H9 (cell line): ENCODE data around the gene ALDH1L1. TPM values are rescaled to one million over a fixed set of nuclear protein-coding genes. Genes with fewer than 3 reads are reported as not detected.

Experiments
- DNase-seq: peaks from one replicate; pipeline ENCODE4 v3.0.0-alpha.2; 2017
- H2AFZ ChIP-seq: one replicate; pipeline ENCODE4 v1.6.1; 2013; ENCODE audit warnings: mild to moderate bottlenecking, low read length, control low read depth, moderate library complexity
- H2AK5ac ChIP-seq: 2 replicates; pipeline ENCODE4 v1.6.1; 2013; ENCODE audit warnings: low read length, control low read depth, mixed read lengths; ENCODE audit not compliant: insufficient read length
- H2BK120ac ChIP-seq: one replicate; pipeline ENCODE4 v1.6.1; 2013; ENCODE audit warnings: low read depth, mild to moderate bottlenecking, low read length, control low read depth, inconsistent platforms; ENCODE audit not compliant: poor library complexity, severe bottlenecking
- H2BK12ac ChIP-seq: 2 replicates; pipeline ENCODE4 v1.6.1; 2013; ENCODE audit warnings: low read length, control low read depth, mixed read lengths, low read depth; ENCODE audit not compliant: insufficient read length
- H2BK15ac ChIP-seq: 2 replicates; pipeline ENCODE4 v1.6.1; 2013; ENCODE audit warnings: low read depth, low read length, control low read depth
- H2BK20ac ChIP-seq: one replicate; pipeline ENCODE4 v1.6.1; 2013; ENCODE audit warnings: low read depth, mild to moderate bottlenecking, low read length, control low read depth, inconsistent platforms; ENCODE audit not compliant: poor library complexity, severe bottlenecking
- H2BK5ac ChIP-seq: 2 replicates; pipeline ENCODE4 v1.6.1; 2013; ENCODE audit warnings: low read length, control low read depth, mixed read lengths; ENCODE audit not compliant: insufficient read length
- H3K14ac ChIP-seq: 2 replicates; pipeline ENCODE4 v1.6.1; 2013; ENCODE audit warnings: low read length, control low read depth; ENCODE audit not compliant: insufficient read depth
- H3K18ac ChIP-seq: 2 replicates; pipeline ENCODE4 v1.6.1; 2013; ENCODE audit warnings: low read depth, mild to moderate bottlenecking, mixed read lengths, low read length, control low read depth; ENCODE audit not compliant: insufficient read length
- H3K23ac ChIP-seq: 2 replicates; pipeline ENCODE4 v1.6.1; 2013; ENCODE audit warnings: low read length, control low read depth, mixed read lengths, low read depth; ENCODE audit not compliant: insufficient read length
- H3K23me2 ChIP-seq: 2 replicates; pipeline ENCODE4 v1.6.1; 2013; ENCODE audit warnings: low read depth, mild to moderate bottlenecking, mixed read lengths, low read length, control low read depth; ENCODE audit not compliant: insufficient read length, poor library complexity, severe bottlenecking
- H3K27ac ChIP-seq: 2 replicates; pipeline ENCODE4 v1.5.1; 2013; ENCODE audit warnings: low read length, control low read depth, mixed read lengths, low read depth; ENCODE audit not compliant: insufficient read length
- H3K27me3 ChIP-seq: 2 replicates; pipeline ENCODE4 v1.6.1; 2013; ENCODE audit warnings: low read length, control low read depth, inconsistent platforms; ENCODE audit not compliant: insufficient read depth
- H3K4ac ChIP-seq: 2 replicates; pipeline ENCODE4 v1.6.1; 2013; ENCODE audit warnings: low read depth, mild to moderate bottlenecking, control low read depth, inconsistent platforms, low read length, moderate library complexity
- H3K4me1 ChIP-seq: 2 replicates; pipeline ENCODE4 v1.6.1; 2013; ENCODE audit warnings: low read length, control low read depth, inconsistent platforms; ENCODE audit not compliant: insufficient read depth
- H3K4me2 ChIP-seq: 2 replicates; pipeline ENCODE4 v1.6.1; 2013; ENCODE audit warnings: low read length, control low read depth, mixed read lengths; ENCODE audit not compliant: insufficient read length, insufficient read depth
- H3K56ac ChIP-seq: 2 replicates; pipeline ENCODE4 v1.6.1; 2013; ENCODE audit warnings: low read depth, mild to moderate bottlenecking, mixed read lengths, low read length, control low read depth; ENCODE audit not compliant: insufficient read length
- H3K79me1 ChIP-seq: 2 replicates; pipeline ENCODE4 v1.6.1; 2013; ENCODE audit warnings: low read depth, mild to moderate bottlenecking, moderate library complexity, low read length, control low read depth, inconsistent platforms; ENCODE audit not compliant: insufficient read depth, poor library complexity, severe bottlenecking
- H3K79me2 ChIP-seq: 2 replicates; pipeline ENCODE4 v1.6.1; 2013; ENCODE audit warnings: low read length, control low read depth, inconsistent platforms; ENCODE audit not compliant: insufficient read depth
- H3K9ac ChIP-seq: 2 replicates; pipeline ENCODE4 v1.6.1; 2013; ENCODE audit warnings: low read length, control low read depth, mixed read lengths; ENCODE audit not compliant: insufficient read length; ENCODE audit errors: extremely low read depth
- H3K9me3 ChIP-seq: one replicate; pipeline ENCODE4 v1.6.1; 2013; ENCODE audit warnings: low read depth, low read length, inconsistent platforms; ENCODE audit not compliant: control insufficient read depth
- H3T11ph ChIP-seq: one replicate; pipeline ENCODE4 v1.6.1; 2013; ENCODE audit warnings: mild to moderate bottlenecking, low read length, control low read depth, inconsistent platforms
- H4K20me1 ChIP-seq: one replicate; pipeline ENCODE4 v1.6.1; 2013; ENCODE audit not compliant: control insufficient read depth, insufficient read length, insufficient read depth
- H4K5ac ChIP-seq: 2 replicates; pipeline ENCODE4 v1.6.1; 2013; ENCODE audit warnings: low read depth, mild to moderate bottlenecking, mixed read lengths, low read length, control low read depth; ENCODE audit not compliant: insufficient read length
- H4K8ac ChIP-seq: replicated peaks from 2 replicates; pipeline ENCODE4 v1.6.1; 2013; ENCODE audit warnings: low read length, control low read depth, mixed read lengths, low read depth; ENCODE audit not compliant: insufficient read length
- H4K91ac ChIP-seq: 2 replicates; pipeline ENCODE4 v1.6.1; 2013; ENCODE audit warnings: low read depth, mild to moderate bottlenecking, moderate library complexity, mixed read lengths, low read length, control low read depth; ENCODE audit not compliant: insufficient read length
- H3K27ac Mint-ChIP-seq, 3 experiments: 2 replicates in 2 of 3; 3 replicates in 1 of 3; pipeline ENCODE4 v1.8.0; 2020 to 2021; ENCODE audit warnings: mixed read lengths in 3 of 3, mild to moderate bottlenecking in 1 of 3, moderate library complexity in 1 of 3
- H3K27me3 Mint-ChIP-seq: 2 replicates; pipeline ENCODE4 v1.8.0; 2021; ENCODE audit warnings: low read depth, mild to moderate bottlenecking, moderate library complexity, mixed read lengths
- H3K36me3 Mint-ChIP-seq, 3 experiments: 2 replicates in 2 of 3; 3 replicates in 1 of 3; pipeline ENCODE4 v1.8.0; 2020 to 2021; ENCODE audit warnings: low read depth in 3 of 3, mixed read lengths in 3 of 3; ENCODE audit not compliant: insufficient read depth in 1 of 3
- H3K4me1 Mint-ChIP-seq, 2 experiments: 2 replicates each; pipeline ENCODE4 v1.8.0; 2020; ENCODE audit warnings: mixed read lengths in 2 of 2
- H3K4me3 Mint-ChIP-seq, 2 experiments: 2 replicates in 1 of 2; 3 replicates in 1 of 2; pipeline ENCODE4 v1.8.0; 2020 to 2021; ENCODE audit warnings: mild to moderate bottlenecking in 2 of 2, mixed read lengths in 2 of 2, moderate library complexity in 1 of 2
- H3K9me3 Mint-ChIP-seq, 2 experiments: 2 replicates in 1 of 2; 3 replicates in 1 of 2; pipeline ENCODE4 v1.8.0; 2020; ENCODE audit warnings: mild to moderate bottlenecking in 2 of 2, mixed read lengths in 2 of 2, moderate library complexity in 1 of 2
- WGBS: extraction: QIAGEN DNeasy Blood & Tissue Kit; methylation state at CpG from one replicate; pipeline ENCODE4 v1.1.7; 2013; ENCODE audit warnings: missing lambda C conversion rate, low lambda C conversion rate, mixed read lengths; ENCODE audit not compliant: insufficient read length; ENCODE audit errors: extremely low coverage; 5-methylcytosine and 5-hydroxymethylcytosine counted together
- total RNA-seq: library from RNA; stranded (reverse); gene quantifications from 2 replicates; pipeline ENCODE4 v1.2.1, GENCODE V29; 2021
- TF ChIP-seq, protein P1 (sequence below): fragments of 200-600 bp; sonication (generic); conservative IDR thresholded peaks from 3 replicates; pipeline ENCODE4 v1.8.0; 2021; ENCODE audit warnings: antibody characterized with exemption, mild to moderate bottlenecking

ALDH1L1 gene
- total RNA-seq, 1 experiment from 2014 or later, result 0.90 TPM

DNA sequence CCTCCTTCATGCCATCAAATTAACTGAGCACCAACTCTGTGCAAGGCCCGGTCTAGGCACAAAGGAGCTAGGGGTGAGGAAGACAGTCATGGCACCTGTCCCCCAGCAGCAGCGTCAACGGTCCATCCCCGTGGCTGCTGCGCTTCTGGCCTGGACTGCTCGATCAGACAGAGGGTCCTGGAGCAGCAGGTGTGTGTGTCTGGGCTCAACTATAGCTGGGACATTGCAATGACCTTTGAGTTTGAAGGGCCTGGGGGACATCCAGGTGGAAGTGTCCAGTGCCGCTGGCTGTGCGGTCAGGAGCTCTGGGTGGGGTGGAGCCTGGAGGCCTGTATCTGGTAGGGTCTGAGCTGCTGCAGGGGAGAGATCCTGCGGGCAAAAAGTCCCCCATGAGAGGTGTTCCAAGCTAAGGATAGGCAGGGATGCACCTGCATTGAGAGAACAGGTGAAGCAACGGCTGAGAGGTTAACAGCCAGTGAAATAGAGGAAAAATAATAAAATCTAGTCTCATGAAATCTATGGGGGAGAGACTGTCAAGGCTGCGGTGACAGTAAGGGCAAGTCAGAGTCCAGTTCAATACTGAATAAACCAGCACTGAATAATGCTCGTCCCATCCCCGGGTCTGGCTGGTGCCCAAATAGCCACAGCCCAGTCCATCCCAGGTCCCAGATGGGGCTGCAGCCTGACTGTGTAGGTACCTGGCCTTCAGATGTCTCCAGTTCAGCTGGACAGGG is 71.1 kb downstream of the ALDH1L1 start:
- no peak overlapping the region for H2BK5ac ChIP-seq
- no peak overlapping the region for H3K4me3 Mint-ChIP-seq
- H3K4me1 Mint-ChIP-seq, result no peaks in the 10 kb centered on the region
- H3K23me2 ChIP-seq, result no peaks in the 10 kb centered on the region
- no peaks in the 10 kb centered on the region; the same call in 1 of the 2 replicates for H3K27me3 Mint-ChIP-seq
- H3K9ac ChIP-seq, result no peak overlapping the region
- H3K56ac ChIP-seq, result no peak overlapping the region
- H3K4me2 ChIP-seq, result no peak overlapping the region
- no peaks in the 10 kb centered on the region for H3K9me3 ChIP-seq
- H2BK15ac ChIP-seq, result no peak overlapping the region
- H3K27me3 ChIP-seq, result no peaks in the 10 kb centered on the region
- H2AK5ac ChIP-seq, result no peak overlapping the region
- no peak overlapping the region for H2BK120ac ChIP-seq
- no peak overlapping the region for H2BK20ac ChIP-seq
- no peak overlapping the region; a peak in 1 of 7 replicates for H3K27ac Mint-ChIP-seq
- H2BK12ac ChIP-seq, result no peak overlapping the region
- H4K8ac ChIP-seq, result no peak overlapping the region
- DNase-seq, result no peak
- H3T11ph ChIP-seq, result no peak overlapping the region
- no peak overlapping the region; the same call in 1 of the 2 replicates for H3K14ac ChIP-seq
- no peaks in the 10 kb centered on the region for H3K79me1 ChIP-seq
- TF ChIP-seq, protein P1, sequence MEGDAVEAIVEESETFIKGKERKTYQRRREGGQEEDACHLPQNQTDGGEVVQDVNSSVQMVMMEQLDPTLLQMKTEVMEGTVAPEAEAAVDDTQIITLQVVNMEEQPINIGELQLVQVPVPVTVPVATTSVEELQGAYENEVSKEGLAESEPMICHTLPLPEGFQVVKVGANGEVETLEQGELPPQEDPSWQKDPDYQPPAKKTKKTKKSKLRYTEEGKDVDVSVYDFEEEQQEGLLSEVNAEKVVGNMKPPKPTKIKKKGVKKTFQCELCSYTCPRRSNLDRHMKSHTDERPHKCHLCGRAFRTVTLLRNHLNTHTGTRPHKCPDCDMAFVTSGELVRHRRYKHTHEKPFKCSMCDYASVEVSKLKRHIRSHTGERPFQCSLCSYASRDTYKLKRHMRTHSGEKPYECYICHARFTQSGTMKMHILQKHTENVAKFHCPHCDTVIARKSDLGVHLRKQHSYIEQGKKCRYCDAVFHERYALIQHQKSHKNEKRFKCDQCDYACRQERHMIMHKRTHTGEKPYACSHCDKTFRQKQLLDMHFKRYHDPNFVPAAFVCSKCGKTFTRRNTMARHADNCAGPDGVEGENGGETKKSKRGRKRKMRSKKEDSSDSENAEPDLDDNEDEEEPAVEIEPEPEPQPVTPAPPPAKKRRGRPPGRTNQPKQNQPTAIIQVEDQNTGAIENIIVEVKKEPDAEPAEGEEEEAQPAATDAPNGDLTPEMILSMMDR, result no peak
- no peak overlapping the region for H4K91ac ChIP-seq
- no peak overlapping the region for H4K5ac ChIP-seq
- H3K36me3 Mint-ChIP-seq, result no peaks in the 10 kb centered on the region
- H2AFZ ChIP-seq, result no peak overlapping the region
- H3K18ac ChIP-seq, result no peak overlapping the region
- no peaks in the 10 kb centered on the region for H3K79me2 ChIP-seq
- no peaks in the 10 kb centered on the region for H3K4me1 ChIP-seq
- no peaks in the 10 kb centered on the region; a peak in 1 of 5 replicates for H3K9me3 Mint-ChIP-seq
- H3K4ac ChIP-seq, result no peak overlapping the region
- H3K27ac ChIP-seq, result no peak overlapping the region
- no peak overlapping the region for H3K23ac ChIP-seq
- H4K20me1 ChIP-seq, result no peaks in the 10 kb centered on the region
- WGBS, result no CpG with 5 or more reads among the region's 13 CpGs
